HT-29 (cell line): ENCODE data around the gene ANKRD1. TPM values are rescaled to one million over a fixed set of nuclear protein-coding genes. Genes with fewer than 3 reads are reported as not detected.

Source experiments
- DNase-seq: peaks from one replicate; pipeline ENCODE4 v3.0.0-alpha.2; 2015; ENCODE audit warnings: low spot score
- small RNA-seq: library from RNA; depleted of rRNA; stranded (forward); fragments of <200 nt; gene quantifications from one replicate; pipeline ENCODE3, GENCODE V24; 2014
- total RNA-seq: library from RNA; depleted of rRNA; stranded (reverse); fragments of >200 nt; shearing (Covaris generic); gene quantifications from 2 replicates; pipeline ENCODE4 v1.2.3, GENCODE V29; 2014; rRNA removed

Gene ANKRD1
- total RNA-seq, 1 experiment from 2014 or later = not detected

GRCh38 chr10:90862908-90863514 is 57.9 kb downstream of the ANKRD1 start:
- DNase-seq = peak; percentile 20

Small RNA genes lying within 50 kb of the gene (small RNA-seq; reads per million reads assigned to genes)
- not detected for gene RF00019
- not detected for gene RNU6-740P

Other genes starting within 250 kb of the ANKRD1 start
- gene HTR7, start 63.0 kb downstream of the ANKRD1 start, total RNA-seq = not detected in 2 replicates
- 21.1 and 21.2 TPM in 2 replicates for gene RPP30, start 49.1 kb downstream of the ANKRD1 start, total RNA-seq